BLaER1 treated with 17β-estradiol and CSF1 and Interleukin-3, amounts not matched to agents 10 nM and 100 nM (cell line): ENCODE measurements around the gene PCNX3.
A peak's percentile ranks its signal among the peaks of the same experiment; 100 is the strongest.

Source experiments
- H3K27ac ChIP-seq, 11 experiments: shearing (Covaris generic); formaldehyde crosslinking; 2 replicates each; pipeline ENCODE4 v1.8.1; 2022
- H3K27me3 ChIP-seq, 11 experiments: shearing (Covaris generic); formaldehyde crosslinking; 2 replicates each; pipeline ENCODE4 v1.8.1; 2022
- H3K36me3 ChIP-seq, 11 experiments: shearing (Covaris generic); formaldehyde crosslinking; 2 replicates each; pipeline ENCODE4 v1.8.1; 2022
- H3K4me1 ChIP-seq, 10 experiments: shearing (Covaris generic); formaldehyde crosslinking; 2 replicates each; pipeline ENCODE4 v1.8.1; 2022
- H3K4me2 ChIP-seq, 11 experiments: shearing (Covaris generic); formaldehyde crosslinking; 2 replicates each; pipeline ENCODE4 v1.8.1; 2022
- H3K4me3 ChIP-seq, 10 experiments: shearing (Covaris generic); formaldehyde crosslinking; 2 replicates each; pipeline ENCODE4 v1.8.1; 2022
- H3K9ac ChIP-seq, 11 experiments: shearing (Covaris generic); formaldehyde crosslinking; 2 replicates each; pipeline ENCODE4 v1.8.1; 2022
- H3K9me3 ChIP-seq, 11 experiments: shearing (Covaris generic); formaldehyde crosslinking; replicated peaks in 1 of 11; 2 replicates each; pipeline ENCODE4 v1.8.1; 2022
- H4K20me1 ChIP-seq, 11 experiments: shearing (Covaris generic); formaldehyde crosslinking; 2 replicates each; pipeline ENCODE4 v1.8.1; 2022
- Cebpa-rat ChIP-seq, 11 experiments: shearing (Covaris generic); IDR thresholded peaks; 2 replicates each; pipeline ENCODE4 v1.8.1; 2022

Gene PCNX3

GRCh38 chr11:65584723-65585171, 30.8 kb upstream of the PCNX3 start:
- H4K20me1 ChIP-seq: peaks cover 0 to 86% (median 21%) of the 10 kb centered on the region in 11 experiments; a peak in 12 of 22 replicates
- no peak for TF ChIP-seq Cebpa-rat (IDR thresholded peaks at IDR 0.05)
- H3K4me1 ChIP-seq: peaks cover 41 to 94% (median 46%) of the 10 kb centered on the region in 10 experiments
- H3K4me2 ChIP-seq: no peak overlapping the region
- no peak overlapping the region for H3K27ac ChIP-seq
- H3K27me3 ChIP-seq: no peaks in the 10 kb centered on the region
- no peak overlapping the region for H3K4me3 ChIP-seq
- H3K36me3 ChIP-seq: peaks cover 68 to 81% (median 75%) of the 10 kb centered on the region in 11 experiments
- H3K9me3 ChIP-seq: no peaks in the 10 kb centered on the region
- H3K9ac ChIP-seq: no peak overlapping the region

- Histone ChIP-seq H3K4me1 (peaks cover 48 to 85% (median 53%) of the 10 kb centered on the region in 10 experiments), H3K27ac (peak overlapping the region in 7 of 11 experiments; percentile 30 to 91 (median 84); a peak in 8 of 22 replicates), H3K4me3 (no peak overlapping the region), H3K4me2 (peak overlapping the region; percentile 78 to 99 (median 97); a peak in 16 of 22 replicates), H3K36me3 (peaks cover 67 to 81% (median 75%) of the 10 kb centered on the region in 11 experiments), H4K20me1 (peaks cover 0 to 85% (median 21%) of the 10 kb centered on the region in 11 experiments; a peak in 12 of 22 replicates), H3K9ac (peak overlapping the region in 7 of 11 experiments; percentile 65 to 77 (median 75); a peak in 8 of 22 replicates), H3K27me3 (no peaks in the 10 kb centered on the region), H3K9me3 (no peaks in the 10 kb centered on the region)
- TF ChIP-seq Cebpa-rat (IDR thresholded peaks at IDR 0.05): no peak
These were observed 30.0 kb upstream of the PCNX3 start for GRCh38 chr11:65585396-65586246.

- peak overlapping the region in 9 of 11 experiments; percentile 33 to 77 (median 75); a peak in 13 of 22 replicates for H3K9ac ChIP-seq
These were observed 29.3 kb upstream of the PCNX3 start for GRCh38 chr11:65586247-65586630.

GRCh38 chr11:65586676-65587075, 28.9 kb upstream of the PCNX3 start:
- TF ChIP-seq Cebpa-rat (IDR thresholded peaks at IDR 0.05): no peak

More at GRCh38 chr11:65586247-65586630, 29.3 kb upstream of the PCNX3 start:
- TF ChIP-seq Cebpa-rat (IDR thresholded peaks at IDR 0.05): no peak
- no peaks in the 10 kb centered on the region for H3K9me3 ChIP-seq
- no peaks in the 10 kb centered on the region for H3K27me3 ChIP-seq
- H3K27ac ChIP-seq: peak overlapping the region; percentile 23 to 91 (median 82); a peak in 17 of 22 replicates
- H3K36me3 ChIP-seq: peaks cover 67 to 81% (median 75%) of the 10 kb centered on the region in 11 experiments
- peaks cover 0 to 85% (median 20%) of the 10 kb centered on the region in 11 experiments; a peak in 12 of 22 replicates for H4K20me1 ChIP-seq
- peaks cover 48 to 83% (median 53%) of the 10 kb centered on the region in 10 experiments for H3K4me1 ChIP-seq
- peak overlapping the region; percentile 78 to 99 (median 97); a peak in 21 of 22 replicates for H3K4me2 ChIP-seq
- H3K4me3 ChIP-seq: peak overlapping the region in 1 of 10 experiments; percentile 16; a peak in 1 of 20 replicates

GRCh38 chr11:65588199-65589054, 27.1 kb upstream of the PCNX3 start:
- TF ChIP-seq Cebpa-rat (IDR thresholded peaks at IDR 0.05): no peak
- Histone ChIP-seq H3K9ac (peak overlapping the region; percentile 65 to 78 (median 75)), H3K4me3 (peak overlapping the region; percentile 11 to 50 (median 36); a peak in 15 of 20 replicates), H3K4me2 (peak overlapping the region; percentile 78 to 99 (median 97)), H3K27ac (peak overlapping the region; percentile 70 to 91 (median 83)), H4K20me1 (peaks cover 3 to 82% (median 26%) of the 10 kb centered on the region in 11 experiments; a peak in 18 of 22 replicates), H3K9me3 (no peaks in the 10 kb centered on the region), H3K27me3 (no peaks in the 10 kb centered on the region), H3K36me3 (peaks cover 65 to 80% (median 73%) of the 10 kb centered on the region in 11 experiments), H3K4me1 (peaks cover 48 to 70% (median 55%) of the 10 kb centered on the region in 10 experiments)

More at GRCh38 chr11:65586676-65587075, 28.9 kb upstream of the PCNX3 start:
- Histone ChIP-seq H3K9ac (peak overlapping the region in 10 of 11 experiments; percentile 33 to 77 (median 74); a peak in 14 of 22 replicates), H3K36me3 (peaks cover 65 to 79% (median 73%) of the 10 kb centered on the region in 11 experiments), H3K27ac (peak overlapping the region in 10 of 11 experiments; percentile 23 to 91 (median 82); a peak in 17 of 22 replicates), H3K4me1 (peaks cover 48 to 81% (median 53%) of the 10 kb centered on the region in 10 experiments), H3K4me2 (peak overlapping the region; percentile 78 to 99 (median 97)), H3K27me3 (no peaks in the 10 kb centered on the region), H3K9me3 (no peaks in the 10 kb centered on the region), H3K4me3 (peak overlapping the region in 2 of 10 experiments; percentile 15 to 16; a peak in 2 of 20 replicates), H4K20me1 (peaks cover 0 to 82% (median 20%) of the 10 kb centered on the region in 11 experiments; a peak in 12 of 22 replicates)

GRCh38 chr11:65589444-65590239, 25.9 kb upstream of the PCNX3 start:
- Histone ChIP-seq H3K9ac (peak overlapping the region in 9 of 11 experiments; percentile 32 to 78 (median 72); a peak in 15 of 22 replicates), H4K20me1 (peaks cover 7 to 82% (median 29%) of the 10 kb centered on the region in 11 experiments; a peak in 18 of 22 replicates)
- TF ChIP-seq Cebpa-rat (IDR thresholded peaks at IDR 0.05): no peak

GRCh38 chr11:65590240-65590738, 25.3 kb upstream of the PCNX3 start:
- no peak overlapping the region for H3K4me3 ChIP-seq
- no peaks in the 10 kb centered on the region for H3K9me3 ChIP-seq
- TF ChIP-seq Cebpa-rat (IDR thresholded peaks at IDR 0.05): no peak
- H3K4me1 ChIP-seq: peaks cover 56 to 76% (median 65%) of the 10 kb centered on the region in 10 experiments
- H3K36me3 ChIP-seq: peaks cover 50 to 69% (median 58%) of the 10 kb centered on the region in 11 experiments
- peak overlapping the region in 4 of 11 experiments; percentile 93 to 99 (median 96); a peak in 4 of 22 replicates for H3K4me2 ChIP-seq
- H3K9ac ChIP-seq: peak overlapping the region in 5 of 11 experiments; percentile 65 to 77 (median 66); a peak in 1 of 22 replicates
- H4K20me1 ChIP-seq: peaks cover 7 to 82% (median 33%) of the 10 kb centered on the region in 11 experiments; a peak in 18 of 22 replicates
- peak overlapping the region in 1 of 11 experiments; percentile 83; a peak in 2 of 22 replicates for H3K27ac ChIP-seq
- H3K27me3 ChIP-seq: no peaks in the 10 kb centered on the region

More at GRCh38 chr11:65589444-65590239, 25.9 kb upstream of the PCNX3 start:
- H3K9me3 ChIP-seq: no peaks in the 10 kb centered on the region
- peaks cover 56 to 76% (median 64%) of the 10 kb centered on the region in 11 experiments for H3K36me3 ChIP-seq
- no peaks in the 10 kb centered on the region for H3K27me3 ChIP-seq
- H3K4me3 ChIP-seq: no peak overlapping the region
- H3K27ac ChIP-seq: peak overlapping the region in 9 of 11 experiments; percentile 18 to 91 (median 44); a peak in 11 of 22 replicates
- peak overlapping the region; percentile 78 to 99 (median 97) for H3K4me2 ChIP-seq
- peaks cover 51 to 75% (median 60%) of the 10 kb centered on the region in 10 experiments for H3K4me1 ChIP-seq
